ENCODE data around the gene TMEM263.

Gene TMEM263

GRCh38 chr12:106947461-106947860, 8.2 kb upstream of the TMEM263 start:
- no peak for DNase-seq (ENCODE audit: low read depth in 2 of 3, low spot score in 1 of 3)

DNA sequence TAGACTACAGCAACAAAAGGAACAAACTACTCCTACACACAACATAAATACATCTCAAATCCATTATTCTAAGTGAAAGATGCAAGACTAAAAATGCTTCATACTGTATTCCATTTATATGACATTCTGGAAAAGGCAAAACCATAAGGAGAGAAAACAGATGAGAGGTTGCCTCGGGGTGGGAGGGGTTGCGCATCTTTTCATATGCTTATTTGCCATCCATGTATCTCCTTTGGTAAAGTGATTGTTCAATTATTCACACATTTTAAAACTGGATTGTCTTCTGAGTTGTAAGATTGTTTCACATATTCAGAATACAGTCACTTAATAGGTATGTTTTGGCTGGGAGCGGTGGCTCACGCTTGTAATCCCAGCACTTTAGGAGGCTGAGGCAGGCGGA, 5.1 kb upstream of the TMEM263 start:
- DNase-seq (ENCODE audit: low read depth in 2 of 3, low spot score in 1 of 3), result no peak

- no peak for DNase-seq (ENCODE audit: low read depth in 2 of 3, low spot score in 1 of 3)
Measured at GRCh38 chr12:106953352-106954250, 2.1 kb upstream of the TMEM263 start.

DNA sequence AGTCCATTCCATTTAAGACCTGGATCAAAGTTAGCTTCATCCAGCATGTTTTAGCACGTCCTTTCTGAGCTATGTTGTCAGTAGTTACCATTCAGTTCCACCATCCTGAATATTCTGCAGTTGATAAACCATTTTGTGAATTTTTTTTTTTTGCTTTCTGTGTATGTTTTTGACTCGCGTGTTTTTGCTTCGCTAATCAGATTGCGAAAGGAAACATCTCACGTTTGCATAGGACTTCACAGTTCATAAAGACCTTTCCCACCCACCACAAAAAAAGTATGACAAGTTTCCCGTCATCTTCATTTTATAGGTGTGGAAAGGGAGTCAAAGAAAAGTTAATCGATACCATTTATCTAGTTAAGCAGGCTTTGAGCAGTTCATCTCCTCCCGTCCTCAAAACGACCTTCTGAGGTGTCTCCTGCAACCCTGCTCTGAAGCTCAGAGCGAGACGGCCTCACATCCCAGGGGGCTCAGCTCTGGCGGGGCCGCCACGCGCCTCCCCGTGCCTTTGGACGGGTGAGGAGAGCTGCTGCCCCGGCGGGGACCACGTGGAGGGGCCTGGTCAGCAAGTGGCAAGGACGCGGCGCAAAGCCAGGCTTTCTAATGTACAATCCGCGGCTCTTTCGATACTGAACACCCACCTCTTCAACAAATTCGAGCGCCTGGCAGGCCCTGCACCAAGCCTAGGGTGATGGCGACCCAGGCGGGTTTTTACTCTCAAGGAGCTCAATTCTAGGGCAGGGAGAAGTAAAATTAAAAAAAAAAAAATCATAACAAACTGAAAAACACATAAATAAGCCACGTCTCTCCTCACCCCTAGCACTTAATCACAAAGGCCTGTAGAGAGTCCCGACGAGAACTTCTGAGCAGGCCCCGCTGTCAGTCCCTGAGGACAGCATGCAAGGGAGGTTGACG, 988 bp upstream of the TMEM263 start:
- DNase-seq (ENCODE audit: low read depth in 2 of 3, low spot score in 1 of 3), result no peak

GRCh38 chr12:106956048-106956578, 406 bp downstream of the TMEM263 start:
- DNase-seq (ENCODE audit: low read depth in 2 of 3, low spot score in 1 of 3), result peak; percentile 17 to 57 (median 20)

DNA sequence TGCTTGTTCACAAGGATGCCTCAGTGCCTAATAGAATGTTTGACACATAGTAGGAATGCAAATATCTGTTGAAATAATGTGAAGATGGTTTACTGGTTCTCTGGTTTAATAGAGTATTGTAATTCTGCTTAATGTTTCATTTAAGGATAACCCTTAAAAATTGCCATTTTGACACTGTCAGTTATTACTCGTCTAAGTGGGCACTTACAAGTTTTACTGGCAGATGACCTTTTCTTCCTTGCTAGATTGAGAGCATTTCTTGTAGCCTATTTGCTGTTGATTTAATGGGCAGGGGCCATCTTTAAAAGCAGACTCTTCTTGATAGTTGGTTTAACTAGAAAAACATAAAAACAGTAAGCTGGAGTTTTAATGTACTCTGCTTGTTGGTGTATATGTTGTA, 1.9 kb downstream of the TMEM263 start:
- no peak for DNase-seq (ENCODE audit: low read depth in 2 of 3, low spot score in 1 of 3)

DNA sequence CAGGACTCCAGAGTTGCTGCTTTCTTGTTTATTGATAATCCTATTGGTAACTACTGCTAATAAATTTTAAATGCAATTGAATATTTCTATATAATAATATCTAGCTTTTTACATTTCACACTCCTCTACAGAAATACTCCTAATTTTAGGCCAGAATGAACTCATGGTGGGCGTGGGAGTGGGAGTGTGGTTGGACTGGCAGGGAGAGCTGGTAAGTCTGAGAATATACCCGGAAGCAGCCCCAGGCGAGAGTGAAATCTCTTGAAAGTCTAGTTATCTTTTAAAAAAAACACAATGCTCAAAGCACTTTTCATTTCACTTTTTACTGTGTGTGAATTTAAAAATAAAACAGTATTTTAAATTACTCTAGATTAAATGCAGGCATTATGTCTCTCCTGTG, 4.7 kb downstream of the TMEM263 start:
- DNase-seq (ENCODE audit: low read depth in 2 of 3, low spot score in 1 of 3), result no peak

GRCh38 chr12:106962286-106962685, 6.6 kb downstream of the TMEM263 start:
- no peak for DNase-seq (ENCODE audit: low read depth in 2 of 3, low spot score in 1 of 3)

GRCh38 chr12:106964526-106964925, 8.8 kb downstream of the TMEM263 start:
- DNase-seq (ENCODE audit: low read depth in 2 of 3, low spot score in 1 of 3), result no peak

GRCh38 chr12:106971065-106971464, 15.4 kb downstream of the TMEM263 start:
- no peak for DNase-seq (ENCODE audit: low read depth in 2 of 3, low spot score in 1 of 3)

- no peak for DNase-seq (ENCODE audit: low read depth in 2 of 3, low spot score in 1 of 3)
Measured at GRCh38 chr12:106973545-106973944, 17.8 kb downstream of the TMEM263 start.

- DNase-seq (ENCODE audit: low read depth in 2 of 3, low spot score in 1 of 3), result no peak
Measured at GRCh38 chr12:106974511-106974910, 18.8 kb downstream of the TMEM263 start.

DNA sequence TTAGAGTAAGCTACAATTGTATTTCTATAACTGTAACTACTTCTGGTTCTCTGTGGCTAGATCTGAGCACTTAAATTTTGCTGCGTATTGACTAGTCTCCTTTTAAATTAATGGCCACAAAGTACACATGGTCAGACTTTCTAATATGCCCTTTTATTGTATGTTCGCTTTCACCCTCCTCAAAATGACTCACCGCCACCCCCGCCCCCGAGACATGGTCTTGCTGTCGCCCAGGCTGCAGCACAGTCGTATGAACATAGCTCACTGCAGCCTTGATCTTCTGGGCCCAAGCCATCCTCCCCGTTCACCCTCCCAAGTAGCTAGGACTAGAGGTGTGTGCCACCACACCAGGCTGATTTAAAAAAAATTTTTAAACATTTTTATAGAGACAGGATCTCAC, 19.4 kb downstream of the TMEM263 start:
- DNase-seq (ENCODE audit: low read depth in 2 of 3, low spot score in 1 of 3), result no peak

DNA sequence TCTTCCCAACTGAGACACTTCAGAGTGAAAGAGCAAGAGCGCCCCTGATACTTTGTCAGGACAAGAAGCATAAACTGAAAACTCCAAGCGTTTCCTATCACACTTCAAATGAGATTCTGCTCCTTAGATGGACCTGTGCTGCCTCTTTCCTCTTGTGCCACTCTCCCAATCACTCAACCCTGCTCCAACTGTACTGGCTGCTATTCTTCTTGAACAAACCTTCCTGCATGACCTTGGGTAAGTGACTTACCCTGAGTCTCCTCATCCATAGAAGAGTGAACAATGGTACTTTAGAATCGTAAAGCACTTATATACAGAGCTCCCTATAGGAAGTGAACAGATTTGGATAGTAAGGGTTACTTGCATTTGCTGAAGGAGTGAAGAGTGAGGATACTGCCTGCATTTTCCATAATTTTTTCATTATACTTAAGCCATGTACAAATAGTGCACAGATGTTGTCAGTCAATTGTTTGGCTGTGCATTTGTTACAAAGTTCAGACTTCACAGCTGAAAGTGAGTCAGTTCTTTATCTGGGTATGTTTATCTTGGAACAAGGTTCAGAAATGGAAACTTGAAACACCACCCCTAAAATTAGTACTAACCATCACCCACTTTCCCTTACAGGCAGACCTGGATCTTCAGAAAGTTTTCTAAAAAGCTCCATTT, 20.4 kb downstream of the TMEM263 start:
- DNase-seq (ENCODE audit: low read depth in 2 of 3, low spot score in 1 of 3), result no peak

DNA sequence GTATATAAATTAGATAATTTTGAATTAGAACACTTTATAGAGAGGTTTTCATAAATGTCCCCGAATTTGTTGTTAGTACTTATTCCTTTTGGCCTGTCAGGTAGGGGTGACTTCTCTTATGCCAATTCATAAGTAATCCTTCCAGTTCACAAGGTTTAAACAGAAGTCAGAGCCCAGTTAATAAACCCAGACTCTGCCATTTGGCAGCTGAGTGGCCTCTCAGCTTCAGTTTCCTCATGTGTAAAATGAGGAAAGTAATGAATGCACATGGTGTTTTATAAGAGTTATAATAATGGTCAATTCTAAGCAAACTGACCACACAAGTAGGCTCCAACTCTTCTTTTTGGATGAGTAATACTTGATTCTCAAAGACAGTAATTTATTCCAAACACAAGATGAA, 21.0 kb downstream of the TMEM263 start:
- DNase-seq (ENCODE audit: low read depth in 2 of 3, low spot score in 1 of 3), result no peak

DNA sequence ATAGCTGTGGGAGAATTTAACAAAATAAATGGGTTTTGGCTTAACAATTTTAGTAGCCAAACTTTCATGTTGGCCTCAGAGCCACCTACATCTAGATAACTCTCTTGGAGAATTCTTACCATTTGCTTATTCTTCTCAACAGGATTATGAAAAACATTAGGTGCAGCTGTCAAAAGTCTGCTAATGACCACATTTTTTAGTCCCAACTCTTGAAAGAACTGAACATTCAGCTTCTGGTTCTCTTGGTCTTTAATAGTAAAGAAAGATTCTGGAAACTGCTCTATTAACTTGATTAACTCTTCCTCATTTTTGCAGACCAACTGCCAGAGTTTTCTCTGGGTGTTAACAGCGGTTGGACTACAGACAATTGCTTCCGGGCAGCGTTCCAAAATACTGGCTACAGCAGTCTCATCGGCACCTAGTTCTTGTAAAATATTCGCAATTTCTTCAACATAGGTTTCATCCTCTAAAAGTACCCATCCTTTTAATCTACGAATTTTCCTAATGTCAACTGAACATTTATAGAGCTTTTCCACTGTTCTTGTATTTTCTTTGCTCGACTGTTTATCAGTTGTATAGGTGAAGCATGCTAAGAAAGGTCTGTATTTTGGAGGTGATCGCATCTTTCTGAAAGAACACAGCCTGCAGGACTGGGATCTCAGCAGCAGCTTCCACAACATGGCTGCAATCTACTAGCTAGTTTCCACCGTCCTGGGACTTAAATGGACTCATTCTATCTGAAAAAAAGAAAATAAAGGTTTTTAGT, 22.5 kb downstream of the TMEM263 start:
- DNase-seq (ENCODE audit: low read depth in 2 of 3, low spot score in 1 of 3), result no peak

- no peak for DNase-seq (ENCODE audit: low read depth in 2 of 3, low spot score in 1 of 3)
Measured at GRCh38 chr12:106980944-106981343, 25.2 kb downstream of the TMEM263 start.

- no peak for DNase-seq (ENCODE audit: low read depth in 2 of 3, low spot score in 1 of 3)
Measured at GRCh38 chr12:106981788-106982187, 26.1 kb downstream of the TMEM263 start.

DNA sequence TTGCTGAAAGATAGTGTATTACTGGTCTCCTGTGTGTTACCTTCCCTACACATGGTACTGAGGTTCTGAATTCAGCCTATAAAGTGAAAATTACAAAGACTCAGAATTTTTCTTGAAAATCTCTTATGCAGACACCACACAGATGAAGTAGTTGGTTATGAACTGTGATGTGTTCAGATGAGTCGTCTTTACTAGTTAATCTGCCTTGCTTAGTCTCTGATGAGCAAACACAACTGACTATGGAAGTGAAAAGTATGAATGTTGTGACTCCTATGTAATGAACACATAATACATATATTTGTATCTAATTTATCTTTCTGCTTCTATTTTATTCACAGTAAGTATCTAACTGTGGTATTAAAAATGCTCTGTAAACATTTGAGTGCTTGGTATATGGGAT, 26.5 kb downstream of the TMEM263 start:
- no peak for DNase-seq (ENCODE audit: low read depth in 2 of 3, low spot score in 1 of 3)

- no peak for DNase-seq (ENCODE audit: low read depth in 2 of 3, low spot score in 1 of 3)
Measured at GRCh38 chr12:106984588-106985137, 29.0 kb downstream of the TMEM263 start.

Measured in stimulated activated CD4-positive, alpha-beta T cell treated with anti-CD3 and anti-CD28 coated beads, Interleukin-12 subunit alpha, Interleukin-12 subunit beta, amount 100 ng/mL, for 48 hours (primary cell).